Right renal pelvis (tissue), 4 donors: ENCODE measurements around the gene TUBA8. TPM values are rescaled to one million over a fixed set of nuclear protein-coding genes. Genes with fewer than 3 reads are reported as not detected.

ENCODE experiments used
- DNase-seq, 4 donors: peaks; one replicate each; pipeline ENCODE4 v3.0.0-alpha.2; 2013; ENCODE audit warnings: low read depth in 4 of 4, low spot score in 3 of 4, missing footprints in 1 of 4
- polyA plus RNA-seq, 4 donors: library from polyadenylated mRNA; unstranded; fragments of 120-200 nt; gene quantifications; one replicate each; pipeline ENCODE4 v1.2.1, GENCODE V29; 2013; ENCODE audit not compliant: insufficient read length in 4 of 4

The TUBA8 gene
- polyA plus RNA-seq, 4 donors: 2.6 to 3.7 (median 3.2) TPM

DNA sequence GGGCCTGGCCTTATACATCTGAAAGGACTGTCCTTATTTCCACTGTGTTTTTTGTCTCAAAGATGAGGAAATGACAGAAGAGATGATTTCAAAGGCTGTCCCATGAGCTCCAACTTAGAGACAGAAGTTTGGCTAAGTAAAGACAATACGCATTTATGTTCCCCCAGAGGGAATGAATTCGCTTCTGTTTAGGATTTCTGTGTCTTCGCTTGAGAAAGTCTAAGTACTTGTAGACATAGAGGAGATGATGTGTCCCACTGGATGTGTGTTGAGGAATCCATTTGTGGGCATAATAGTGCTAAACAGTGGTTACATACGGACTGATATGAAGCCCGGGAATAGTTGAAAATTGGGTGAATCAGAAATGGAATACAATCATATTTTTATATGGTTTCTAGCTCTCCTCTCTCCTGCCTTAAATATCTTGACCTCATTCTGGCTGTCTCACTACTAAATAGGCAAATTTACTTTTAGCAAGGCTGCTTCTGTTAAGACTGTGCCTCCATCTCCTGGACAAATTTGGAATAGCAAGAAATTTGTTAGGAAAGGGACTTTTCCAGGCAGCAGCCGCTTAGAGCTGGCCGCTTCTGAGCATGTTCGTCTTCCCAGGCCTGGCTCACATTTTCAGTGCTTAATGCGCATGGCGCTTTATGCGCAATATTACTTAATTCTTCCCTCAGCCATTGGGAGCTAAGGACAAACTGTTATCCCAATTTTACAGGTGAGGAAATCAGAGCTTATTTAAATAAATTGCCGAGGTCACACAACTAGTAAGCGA, 34.7 kb upstream of the TUBA8 start:
- peak; percentile 77 to 88 (median 84) for DNase-seq

- no peak for DNase-seq
Observed at GRCh38 chr22:18077087-18077638, 33.4 kb upstream of the TUBA8 start.

DNA sequence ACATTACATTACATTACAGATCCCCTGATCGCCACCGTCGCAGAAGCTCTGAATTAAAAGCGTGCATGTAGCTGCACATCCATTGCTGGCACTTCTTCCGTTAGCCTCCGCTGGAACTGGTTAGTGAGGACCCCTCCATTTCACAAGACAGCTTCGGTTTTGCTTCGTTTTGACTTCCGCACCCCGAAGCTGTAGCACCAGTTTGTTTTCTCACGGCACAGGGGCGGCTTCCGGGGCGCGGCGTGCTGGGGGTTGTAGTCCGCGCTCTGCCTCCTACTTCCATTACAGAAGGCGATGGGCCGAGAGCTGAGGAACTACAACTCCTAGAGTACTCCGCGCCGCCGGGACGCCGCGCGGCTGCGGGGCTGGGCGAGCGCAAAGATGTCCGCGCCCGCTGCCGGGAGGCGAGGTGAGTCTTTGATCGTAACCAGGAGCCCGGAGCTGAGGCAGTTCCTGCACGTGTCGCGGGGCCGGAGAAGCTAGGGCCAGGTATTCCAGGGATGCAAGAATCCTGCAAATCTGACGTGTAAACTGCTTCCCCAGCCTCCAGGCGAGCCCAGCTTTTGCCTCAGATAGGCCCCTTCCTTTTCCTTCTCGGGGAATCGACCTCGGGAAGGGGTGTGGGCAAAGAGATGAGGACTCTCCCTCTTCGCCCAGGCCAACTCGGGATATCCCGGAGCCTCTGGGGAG, 32.8 kb upstream of the TUBA8 start, which contains the start of gene PEX26:
Gene PEX26 (plus strand): TSS at position 352 of the 690 bp plus-strand sequence. CDS start 387 bp downstream, outside the sequence.
- DNase-seq: peak; percentile 80 to 90 (median 84)

DNA sequence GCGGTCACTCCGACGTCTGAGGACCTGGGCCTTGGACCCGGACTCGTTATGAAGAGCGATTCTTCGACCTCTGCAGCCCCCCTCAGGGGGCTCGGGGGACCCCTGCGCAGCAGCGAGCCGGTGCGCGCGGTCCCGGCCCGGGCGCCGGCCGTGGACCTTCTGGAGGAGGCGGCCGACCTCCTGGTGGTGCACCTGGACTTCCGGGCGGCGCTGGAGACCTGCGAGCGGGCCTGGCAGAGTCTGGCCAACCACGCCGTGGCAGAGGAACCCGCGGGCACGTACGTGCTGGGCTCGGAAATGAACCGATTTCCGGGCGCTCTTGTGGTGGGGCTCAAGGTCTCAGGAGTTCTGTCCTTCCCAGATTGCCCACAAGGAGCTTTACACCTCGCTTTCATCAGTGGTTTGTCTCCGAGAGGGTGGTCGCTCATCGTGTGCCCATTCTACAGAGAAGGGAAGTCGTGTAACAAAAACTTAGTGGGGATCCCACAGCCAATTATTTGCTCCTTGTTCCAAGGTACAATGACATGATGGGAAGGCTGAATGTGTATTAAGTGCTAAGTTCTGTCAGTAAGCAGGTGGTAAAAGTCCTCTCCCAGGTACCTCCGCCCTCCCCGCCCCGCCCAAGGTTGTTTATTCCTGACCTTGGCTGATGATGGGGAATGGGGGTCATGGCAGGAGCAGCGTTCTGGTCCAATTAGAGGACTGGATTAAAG, 32.1 kb upstream of the TUBA8 start:
- no peak for DNase-seq

GRCh38 chr22:18079706-18080233, 30.8 kb upstream of the TUBA8 start:
- DNase-seq: no peak

GRCh38 chr22:18081416-18081815, 29.2 kb upstream of the TUBA8 start:
- no peak for DNase-seq

- no peak for DNase-seq
Observed at GRCh38 chr22:18082467-18082866, 28.1 kb upstream of the TUBA8 start.

- no peak for DNase-seq
Observed at GRCh38 chr22:18083406-18083805, 27.2 kb upstream of the TUBA8 start.

DNA sequence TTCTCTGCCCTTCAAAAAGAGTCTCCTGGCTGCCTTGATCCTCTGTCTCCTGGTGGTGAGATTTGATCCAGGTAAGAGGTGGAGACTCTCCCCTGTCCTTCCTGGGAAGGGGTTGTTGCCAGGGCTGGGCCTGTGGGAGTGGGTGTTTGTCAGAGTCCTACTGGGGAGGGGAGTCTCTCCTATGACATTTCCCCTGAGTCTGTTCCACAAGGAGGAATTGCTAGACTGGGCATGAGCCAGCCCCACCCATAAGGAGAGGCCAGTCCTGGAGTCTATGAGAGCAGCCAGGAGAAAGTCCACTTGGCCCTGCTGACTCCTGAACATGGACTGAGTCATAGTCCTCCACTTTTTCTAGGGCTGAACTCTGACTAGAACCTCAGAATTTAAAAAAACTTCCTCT, 25.4 kb upstream of the TUBA8 start:
- no peak for DNase-seq

GRCh38 chr22:18087350-18087855, 23.2 kb upstream of the TUBA8 start:
- no peak for DNase-seq

GRCh38 chr22:18088825-18089568, 21.6 kb upstream of the TUBA8 start:
- DNase-seq: no peak

- DNase-seq: no peak
Observed at GRCh38 chr22:18090286-18090685, 20.3 kb upstream of the TUBA8 start.

DNA sequence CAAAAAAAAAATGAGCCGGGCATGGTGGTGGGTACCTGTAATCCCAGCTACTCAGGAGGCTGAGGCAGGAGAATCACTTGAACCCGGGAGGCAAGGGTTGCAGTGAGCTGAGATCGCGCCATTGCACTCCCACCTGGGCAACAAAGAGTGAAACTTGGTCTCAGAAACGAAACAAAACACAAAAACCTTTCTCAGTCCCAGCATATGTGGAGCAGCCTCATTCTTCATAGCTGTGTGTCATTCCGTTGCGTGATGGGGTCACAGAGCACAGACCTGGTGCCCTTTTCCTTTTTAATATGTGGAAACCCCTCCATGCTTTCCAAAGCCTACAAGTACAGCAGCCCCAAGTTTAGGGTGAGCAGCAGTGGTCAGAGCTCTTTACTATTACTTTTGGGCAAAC, 19.1 kb upstream of the TUBA8 start:
- no peak for DNase-seq

GRCh38 chr22:18091916-18092526, 18.6 kb upstream of the TUBA8 start:
- no peak for DNase-seq

DNA sequence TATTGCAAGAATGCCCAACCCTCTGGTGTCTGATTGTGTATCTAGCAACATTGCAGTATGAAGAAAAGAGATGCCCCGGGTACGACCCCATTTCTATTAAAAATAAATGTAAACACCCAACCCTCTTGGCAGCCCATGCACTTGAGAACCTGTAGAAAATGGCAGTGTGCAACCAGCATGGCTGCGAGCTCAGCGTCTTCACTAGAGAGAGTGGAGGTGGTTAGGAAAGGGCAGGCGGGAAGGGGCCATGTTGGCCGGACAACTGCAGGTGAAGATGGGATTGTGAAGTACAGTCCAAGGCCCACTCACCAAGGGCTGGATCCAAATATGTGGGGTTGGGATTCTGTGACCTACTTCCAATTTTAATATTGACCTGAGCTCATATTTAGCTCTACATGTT, 16.9 kb upstream of the TUBA8 start:
- DNase-seq: no peak

DNA sequence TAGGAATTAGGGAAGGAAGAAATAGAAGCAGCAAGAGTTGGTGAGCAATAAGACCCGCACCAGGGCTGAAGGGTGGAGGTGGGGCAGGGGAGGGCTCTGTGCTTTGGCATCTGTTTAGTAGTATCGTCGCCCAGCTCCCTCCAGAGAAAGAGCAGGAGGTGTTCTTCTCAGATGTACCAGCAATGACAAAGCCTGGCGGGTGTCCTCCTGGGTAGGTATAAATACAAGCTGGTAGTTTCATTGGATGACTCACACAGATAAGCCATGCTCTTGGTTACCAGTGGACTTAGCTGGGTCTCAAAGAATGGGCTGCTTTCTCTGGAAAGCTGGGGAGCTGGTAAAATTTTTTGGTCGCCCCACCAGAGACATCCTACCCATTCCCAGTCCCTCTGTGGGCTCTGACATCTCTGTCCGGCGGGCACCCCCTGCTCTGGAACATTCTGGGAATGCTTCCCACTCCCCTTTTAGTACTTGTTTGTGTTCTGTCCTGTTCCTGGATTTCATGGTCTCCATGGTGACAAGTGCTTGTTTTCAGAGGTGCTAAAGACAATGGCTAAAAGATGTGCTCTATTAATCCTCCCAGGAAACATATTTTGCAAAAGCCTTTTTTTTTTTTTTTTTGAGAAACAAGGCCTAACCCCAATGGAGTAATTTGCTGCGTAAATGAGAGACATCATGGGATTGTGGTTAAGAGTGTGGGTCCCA, 15.4 kb upstream of the TUBA8 start:
- no peak for DNase-seq

- no peak for DNase-seq
Observed at GRCh38 chr22:18096823-18097222, 13.8 kb upstream of the TUBA8 start.

DNA sequence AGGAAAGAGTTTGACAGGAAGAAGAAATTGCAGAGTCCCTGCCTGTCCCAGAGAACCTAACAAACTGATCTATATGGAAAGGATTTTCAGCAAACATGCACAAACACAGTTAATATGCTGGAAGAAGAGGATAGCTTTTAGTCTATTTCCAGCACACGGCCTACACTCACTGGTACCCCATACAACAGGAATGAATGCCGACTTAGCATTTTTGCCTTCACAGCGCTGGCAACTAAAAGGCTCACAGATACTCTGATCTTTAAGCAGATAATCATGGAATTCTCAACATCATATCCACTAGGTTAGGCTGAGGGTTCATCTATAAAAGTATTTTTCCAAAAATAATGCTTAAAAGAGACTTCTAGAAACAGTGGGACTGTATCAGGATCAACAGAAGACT, 9.8 kb upstream of the TUBA8 start:
- no peak for DNase-seq

- DNase-seq: no peak
Observed at GRCh38 chr22:18101536-18101935, 9.1 kb upstream of the TUBA8 start.
